Stimulated activated CD4-positive, alpha-beta T cell treated with anti-CD3 and anti-CD28 coated beads, Interleukin-1b, Interleukin-23, amount 100 ng/mL, for 1 hour (primary cell): ENCODE data around the gene MYOF.
"Not testable (repeated sequence)": the region's sequence is repeated elsewhere in the genome, so short reads cannot be mapped to it uniquely, and the experiment has no call there.

Source experiments
- DNase-seq, 2 donors: peaks; one replicate each; pipeline ENCODE4 v3.0.0-alpha.2; 2020; ENCODE audit warnings: low read depth in 2 of 2

MYOF gene

GRCh38 chr10:93346108-93346507 is 136.0 kb downstream of the MYOF start:
- no peak for DNase-seq

- no peak for DNase-seq
These were observed 137.4 kb downstream of the MYOF start for GRCh38 chr10:93344691-93345090.

DNA sequence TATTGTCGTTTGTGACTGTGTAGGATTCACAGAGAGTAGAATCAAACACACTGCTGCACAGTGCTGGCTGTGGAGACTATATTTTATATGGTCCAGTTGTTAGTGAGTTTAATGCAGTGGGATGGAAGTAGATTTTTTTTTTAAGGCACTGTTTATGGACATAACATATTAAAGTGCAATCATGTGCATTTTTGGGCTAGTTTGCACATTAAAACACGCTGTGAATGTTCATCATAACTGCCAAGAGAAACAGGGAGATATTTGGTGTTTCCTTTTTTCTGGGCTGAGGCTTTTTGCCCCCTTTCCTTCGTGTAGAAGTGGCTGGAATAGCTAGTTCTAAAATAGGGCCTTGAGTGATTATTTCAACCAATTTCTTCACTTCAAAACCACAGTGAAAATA is 139.2 kb downstream of the MYOF start:
- no peak for DNase-seq

GRCh38 chr10:93342366-93342765 is 139.8 kb downstream of the MYOF start:
- DNase-seq, result no peak

GRCh38 chr10:93337309-93337721 is 144.8 kb downstream of the MYOF start:
- no peak for DNase-seq

- DNase-seq, result no peak
These were observed 145.5 kb downstream of the MYOF start for GRCh38 chr10:93336678-93337077.

- no peak for DNase-seq
These were observed 146.0 kb downstream of the MYOF start for GRCh38 chr10:93336110-93336509.

DNA sequence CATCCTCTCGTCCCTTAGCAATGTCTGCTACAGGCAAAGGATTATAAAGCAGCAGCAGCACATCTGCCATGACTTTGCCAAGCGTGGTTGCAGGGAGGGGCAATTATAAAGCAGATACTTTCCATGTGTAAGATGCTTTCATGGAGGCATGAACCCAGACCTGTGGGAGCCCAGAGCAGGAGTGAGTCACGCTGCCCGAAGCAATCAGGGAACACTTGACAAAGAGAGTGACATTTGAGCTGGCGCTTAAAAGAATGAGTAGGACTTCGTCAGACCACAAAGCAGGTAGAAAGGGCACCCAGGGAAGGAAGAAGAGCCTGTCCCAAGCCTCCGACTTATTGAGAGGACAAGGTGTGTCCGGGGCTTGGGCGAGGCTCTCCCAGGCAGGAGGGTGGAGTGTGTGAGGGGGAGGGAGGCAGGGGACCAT is 147.2 kb downstream of the MYOF start:
- DNase-seq, result no peak

DNA sequence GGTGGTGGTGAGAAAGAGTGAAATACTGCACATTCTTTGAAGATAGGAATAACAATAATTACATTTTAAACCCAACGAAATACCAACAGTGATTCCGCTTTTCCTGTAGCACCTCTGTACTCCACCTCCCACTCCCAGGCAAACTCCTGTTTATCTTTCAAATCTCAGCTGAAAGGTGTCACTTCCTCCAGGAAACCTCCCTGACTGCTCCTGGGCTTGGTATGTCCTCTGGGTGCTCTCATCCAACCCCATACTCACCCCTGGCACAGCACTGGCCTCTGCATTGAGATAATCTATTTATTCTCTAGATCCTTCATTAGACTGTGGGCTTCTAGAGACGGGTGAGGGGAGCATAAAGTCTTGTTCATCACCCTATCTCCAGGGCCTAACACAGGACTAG is 148.0 kb downstream of the MYOF start:
- no peak for DNase-seq

- no peak for DNase-seq
These were observed 148.7 kb downstream of the MYOF start for GRCh38 chr10:93333278-93333978.

GRCh38 chr10:93330824-93331223 is 151.3 kb downstream of the MYOF start:
- DNase-seq, result no peak

DNA sequence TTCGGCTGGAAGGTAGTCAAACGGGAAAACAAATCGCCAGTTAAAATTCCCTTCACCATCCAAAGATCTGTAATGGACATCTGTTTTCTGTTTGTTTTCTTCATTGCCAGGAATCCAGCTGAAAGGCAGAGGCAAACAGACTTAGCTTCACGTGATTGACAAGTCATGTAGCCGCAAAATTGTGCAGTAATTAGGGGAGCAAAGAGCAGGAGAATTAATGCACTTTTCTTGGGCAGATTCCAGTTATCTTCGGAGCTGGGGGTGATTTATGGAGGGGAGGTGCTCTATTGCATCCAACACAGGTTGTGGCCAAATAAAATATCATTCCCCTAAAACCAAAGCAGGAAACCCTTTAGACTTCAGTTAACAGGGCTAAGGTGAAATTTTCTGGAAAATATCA is 162.2 kb downstream of the MYOF start:
- no peak for DNase-seq

DNA sequence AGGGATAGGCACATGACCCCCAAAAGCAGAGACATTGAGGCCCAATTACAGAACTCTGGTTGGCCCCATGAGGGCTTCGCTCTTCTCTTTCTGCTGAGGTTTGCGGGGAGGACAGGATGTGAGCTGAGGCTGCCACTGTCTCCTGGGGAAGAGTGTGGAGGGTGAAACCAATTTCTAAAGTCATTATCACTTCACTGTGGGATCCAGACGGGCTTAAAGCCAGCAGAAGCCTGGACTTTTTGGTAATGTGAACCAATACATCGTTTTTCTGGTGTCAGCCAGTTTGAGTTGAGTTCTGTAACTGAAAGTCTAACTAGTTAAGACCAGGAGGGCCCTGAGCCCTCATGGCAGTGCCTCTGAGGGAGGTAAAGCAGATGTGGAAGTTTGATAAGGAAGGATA is 163.0 kb downstream of the MYOF start:
- DNase-seq, result no peak

DNA sequence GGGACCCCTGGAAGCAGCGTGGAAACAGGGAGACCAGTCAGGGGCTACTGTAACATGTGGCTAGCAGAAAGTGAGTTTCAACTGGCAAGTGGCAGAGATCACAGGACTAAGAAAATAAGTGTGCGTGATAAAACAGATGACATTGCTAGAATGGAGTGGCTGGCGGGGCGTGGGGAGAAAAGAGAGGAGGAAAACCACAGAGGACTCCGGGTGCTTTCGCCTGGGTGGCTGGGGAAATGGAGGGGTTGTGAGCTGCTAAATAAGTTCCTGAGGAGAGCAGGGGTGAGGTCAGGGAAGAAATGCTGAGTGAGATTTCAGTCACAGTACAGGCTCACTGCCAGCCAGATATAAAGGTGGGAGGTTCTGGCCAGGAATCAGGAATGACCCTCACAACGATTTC is 166.9 kb downstream of the MYOF start:
- DNase-seq, result no peak

GRCh38 chr10:93314656-93315055 is 167.5 kb downstream of the MYOF start:
- not testable (repeated sequence) for DNase-seq

DNA sequence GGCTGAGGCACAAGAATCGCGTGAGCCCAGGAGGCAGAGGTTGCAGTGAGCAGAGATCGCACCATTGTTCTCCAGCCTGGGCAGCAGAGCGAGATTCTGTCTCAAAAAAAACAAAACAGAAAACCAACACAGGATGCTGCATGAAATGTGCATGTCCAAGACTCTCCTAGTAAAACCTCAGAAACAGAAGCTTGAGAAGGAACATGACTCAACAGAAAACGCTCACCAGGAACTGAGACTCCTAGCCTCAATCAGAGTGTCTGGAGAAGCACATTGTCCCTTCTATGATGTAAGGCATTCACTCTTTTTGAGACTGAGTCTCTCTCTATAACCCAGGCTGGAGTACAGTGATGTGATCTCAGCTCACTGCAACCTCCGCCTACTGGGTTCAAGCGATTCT is 168.3 kb downstream of the MYOF start:
- no peak for DNase-seq

GRCh38 chr10:93309062-93309461 is 173.1 kb downstream of the MYOF start:
- DNase-seq, result no peak

- no peak for DNase-seq
These were observed 177.0 kb downstream of the MYOF start for GRCh38 chr10:93305122-93305521.

- DNase-seq, result no peak
These were observed 181.2 kb downstream of the MYOF start for GRCh38 chr10:93300981-93301380.

DNA sequence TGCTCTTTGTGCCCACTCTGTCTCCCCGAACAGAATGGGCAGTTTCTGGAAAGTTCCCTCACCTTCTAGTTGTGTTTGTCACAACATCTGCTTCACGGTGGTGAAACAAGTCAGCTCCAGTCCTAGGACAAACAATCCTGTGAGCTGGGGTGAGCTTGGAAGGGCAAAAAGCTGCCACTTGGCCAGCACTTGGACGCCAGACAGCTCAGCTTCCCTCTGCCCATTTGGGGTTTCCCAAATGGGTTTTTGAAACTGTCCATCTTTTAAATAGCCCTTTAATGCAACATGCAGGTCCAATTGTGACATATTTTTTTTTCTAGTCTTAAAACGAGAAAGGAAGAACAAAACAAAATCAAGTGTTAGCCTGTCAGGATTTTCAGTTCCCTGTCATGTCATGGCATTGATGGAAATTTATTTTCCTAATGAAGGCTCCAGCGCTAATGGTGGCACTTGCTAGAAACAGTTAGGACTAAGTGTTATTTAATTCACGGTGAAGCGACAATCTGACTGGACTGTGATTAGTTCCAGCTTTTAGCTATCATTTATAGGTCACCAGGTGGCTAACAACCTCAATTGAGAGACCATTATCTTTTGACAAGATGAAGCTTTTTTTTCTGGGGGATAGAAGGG is 181.7 kb downstream of the MYOF start:
- no peak for DNase-seq

GRCh38 chr10:93299606-93300287 is 182.4 kb downstream of the MYOF start:
- DNase-seq, result no peak

DNA sequence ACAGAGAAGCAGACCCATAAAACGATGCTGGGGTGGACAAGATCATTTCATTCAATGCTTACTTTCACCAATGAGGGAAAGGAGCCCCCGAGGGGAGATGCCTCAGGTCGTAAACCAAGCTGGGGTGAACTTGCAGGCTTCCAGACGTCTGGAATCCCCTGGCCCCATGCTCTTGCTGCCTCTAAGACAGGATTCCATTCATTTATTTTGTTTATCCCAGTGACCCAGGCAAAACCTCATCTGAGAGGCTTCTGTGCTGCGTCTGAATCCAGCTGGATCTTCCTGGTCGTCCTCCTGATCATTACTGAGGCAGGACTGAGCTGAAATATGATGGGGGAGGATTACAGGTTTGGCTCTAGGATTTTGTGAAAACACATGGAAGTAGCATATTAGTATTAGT is 182.9 kb downstream of the MYOF start:
- DNase-seq, result no peak

DNA sequence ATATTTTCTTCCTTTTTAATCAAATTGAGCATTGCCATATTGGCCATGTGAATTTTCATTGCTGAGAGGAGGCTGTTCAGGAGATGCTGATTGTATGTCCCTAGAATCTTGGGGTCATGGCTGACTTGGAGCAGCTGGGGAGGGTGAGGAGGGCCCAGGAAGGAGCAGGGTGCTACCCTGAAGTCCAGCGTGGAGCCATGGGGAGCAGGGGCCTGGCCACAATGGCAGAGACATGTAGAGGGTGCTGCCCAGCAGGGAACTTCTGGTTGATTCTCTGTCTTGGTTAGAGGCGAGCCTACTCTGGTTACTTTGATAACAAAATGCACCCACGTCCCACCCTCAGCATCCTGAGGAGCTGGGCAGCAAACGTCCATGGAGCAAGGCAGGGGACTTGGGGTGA is 186.0 kb downstream of the MYOF start:
- no peak for DNase-seq
